Gastrocnemius medialis (tissue), 4 donors: ENCODE measurements around the gene YJU2.

Source experiments
- POLR2A ChIP-seq, 2 donors: fragments of 450-650 bp; IDR thresholded peaks; one replicate each; pipeline ENCODE4 v1.6.1; 2017; ENCODE audit warnings: antibody characterized with exemption in 2 of 2, mild to moderate bottlenecking in 2 of 2, moderate library complexity in 2 of 2
- TF ChIP-seq, protein P1 (sequence below), 5 experiments: fragments of 450-650 bp in 3 of 5; fragments of 200-600 bp in 2 of 5; sonication (generic) in 2 of 5; IDR thresholded peaks in 4 of 5; conservative IDR thresholded peaks in 1 of 5; 1 replicate in 4 of 5; 2 replicates in 1 of 5; pipeline ENCODE4 v1.5.1; 2016 to 2019; ENCODE audit warnings: antibody characterized with exemption in 5 of 5, mild to moderate bottlenecking in 3 of 5, moderate library complexity in 3 of 5

DNA sequence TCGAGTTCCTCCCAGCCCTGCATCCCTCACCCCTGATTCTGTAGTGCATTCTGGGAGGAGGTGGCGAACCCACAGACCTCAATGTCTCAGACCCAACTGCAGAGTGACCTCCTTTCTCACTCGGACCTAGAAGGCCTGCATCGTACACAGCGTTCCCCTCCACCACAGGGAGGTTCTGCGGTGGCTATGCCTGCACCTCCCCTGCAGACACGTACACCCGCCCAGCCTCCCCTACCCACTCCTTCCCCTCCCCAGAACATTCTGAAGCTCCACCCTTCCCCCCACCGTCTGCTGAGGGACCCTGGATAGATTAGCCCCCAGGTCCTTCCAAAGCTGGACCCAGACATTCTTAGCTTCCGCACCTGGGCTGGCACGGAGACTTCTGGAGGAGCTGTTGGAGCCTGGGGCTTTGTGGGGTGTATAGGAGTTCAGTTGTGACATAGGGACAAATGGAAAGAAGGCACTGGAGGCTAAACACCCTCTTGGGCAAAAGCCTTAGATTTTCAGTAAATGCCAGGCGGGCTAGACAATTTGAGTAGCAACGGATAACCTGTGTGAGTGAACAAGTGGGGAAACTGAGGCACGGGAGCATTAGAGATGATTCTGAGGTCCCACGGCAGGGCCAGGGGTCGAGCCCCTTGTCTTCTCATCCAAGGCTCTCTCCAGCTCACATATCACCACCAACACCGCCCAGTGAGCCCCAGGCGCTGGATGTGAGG, 57.1 kb downstream of the YJU2 start:
- TF ChIP-seq, protein P1, sequence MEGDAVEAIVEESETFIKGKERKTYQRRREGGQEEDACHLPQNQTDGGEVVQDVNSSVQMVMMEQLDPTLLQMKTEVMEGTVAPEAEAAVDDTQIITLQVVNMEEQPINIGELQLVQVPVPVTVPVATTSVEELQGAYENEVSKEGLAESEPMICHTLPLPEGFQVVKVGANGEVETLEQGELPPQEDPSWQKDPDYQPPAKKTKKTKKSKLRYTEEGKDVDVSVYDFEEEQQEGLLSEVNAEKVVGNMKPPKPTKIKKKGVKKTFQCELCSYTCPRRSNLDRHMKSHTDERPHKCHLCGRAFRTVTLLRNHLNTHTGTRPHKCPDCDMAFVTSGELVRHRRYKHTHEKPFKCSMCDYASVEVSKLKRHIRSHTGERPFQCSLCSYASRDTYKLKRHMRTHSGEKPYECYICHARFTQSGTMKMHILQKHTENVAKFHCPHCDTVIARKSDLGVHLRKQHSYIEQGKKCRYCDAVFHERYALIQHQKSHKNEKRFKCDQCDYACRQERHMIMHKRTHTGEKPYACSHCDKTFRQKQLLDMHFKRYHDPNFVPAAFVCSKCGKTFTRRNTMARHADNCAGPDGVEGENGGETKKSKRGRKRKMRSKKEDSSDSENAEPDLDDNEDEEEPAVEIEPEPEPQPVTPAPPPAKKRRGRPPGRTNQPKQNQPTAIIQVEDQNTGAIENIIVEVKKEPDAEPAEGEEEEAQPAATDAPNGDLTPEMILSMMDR (IDR thresholded peaks at IDR 0.05 in 4 of 5, conservative IDR thresholded peaks at IDR 0.05 in 1 of 5): no peak
- TF ChIP-seq POLR2A (IDR thresholded peaks at IDR 0.05): no peak
